HG03060 (cell line): ENCODE measurements around the gene IQSEC3.

Experiments
- ATAC-seq: cut with Tn5 transposase; IDR thresholded peaks from one replicate; pipeline ENCODE4 v1.9.1; 2021; ENCODE audit warnings: low read depth, moderate number of reproducible peaks; ENCODE audit not compliant: unreplicated experiment

IQSEC3 gene

GRCh38 chr12:191541-191940, 125.0 kb downstream of the IQSEC3 start:
- no peak for ATAC-seq

- ATAC-seq: no peak
Measured at GRCh38 chr12:193261-193660, 126.7 kb downstream of the IQSEC3 start.

GRCh38 chr12:194276-194675, 127.7 kb downstream of the IQSEC3 start:
- ATAC-seq: no peak

GRCh38 chr12:195156-195555, 128.6 kb downstream of the IQSEC3 start:
- no peak for ATAC-seq

- no peak for ATAC-seq
Measured at GRCh38 chr12:195951-196350, 129.4 kb downstream of the IQSEC3 start.

GRCh38 chr12:196436-196835, 129.9 kb downstream of the IQSEC3 start:
- ATAC-seq: no peak

GRCh38 chr12:197347-197746, 130.8 kb downstream of the IQSEC3 start:
- ATAC-seq: no peak

GRCh38 chr12:197911-198695, 131.5 kb downstream of the IQSEC3 start:
- no peak for ATAC-seq

- ATAC-seq: no peak
Measured at GRCh38 chr12:198705-199104, 132.1 kb downstream of the IQSEC3 start.

- ATAC-seq: no peak
Measured at GRCh38 chr12:201361-201760, 134.8 kb downstream of the IQSEC3 start.

GRCh38 chr12:202081-202731, 135.6 kb downstream of the IQSEC3 start:
- no peak for ATAC-seq

- ATAC-seq: no peak
Measured at GRCh38 chr12:203074-203461, 136.5 kb downstream of the IQSEC3 start.

GRCh38 chr12:203462-204260, 137.1 kb downstream of the IQSEC3 start:
- no peak for ATAC-seq

- no peak for ATAC-seq
Measured at GRCh38 chr12:204261-204678, 137.7 kb downstream of the IQSEC3 start.

GRCh38 chr12:205026-205425, 138.5 kb downstream of the IQSEC3 start:
- ATAC-seq: no peak

GRCh38 chr12:206746-207440, 140.3 kb downstream of the IQSEC3 start:
- ATAC-seq: no peak

- ATAC-seq: no peak
Measured at GRCh38 chr12:207804-208203, 141.2 kb downstream of the IQSEC3 start.

GRCh38 chr12:208813-209212, 142.2 kb downstream of the IQSEC3 start:
- no peak for ATAC-seq

GRCh38 chr12:209246-209645, 142.7 kb downstream of the IQSEC3 start:
- ATAC-seq: no peak

- ATAC-seq: no peak
Measured at GRCh38 chr12:209851-210250, 143.3 kb downstream of the IQSEC3 start.
